Smooth muscle cell of the brain vasculature (primary cell): Measurements from ENCODE around the gene ZNF385D.

ENCODE experiments used
- DNase-seq: peaks from one replicate; pipeline ENCODE4 v3.0.0-alpha.2; 2012; ENCODE audit warnings: low read depth, low spot score

The ZNF385D gene

GRCh38 chr3:21601178-21601577 is 149.8 kb downstream of the ZNF385D start:
- DNase-seq = no peak

DNA sequence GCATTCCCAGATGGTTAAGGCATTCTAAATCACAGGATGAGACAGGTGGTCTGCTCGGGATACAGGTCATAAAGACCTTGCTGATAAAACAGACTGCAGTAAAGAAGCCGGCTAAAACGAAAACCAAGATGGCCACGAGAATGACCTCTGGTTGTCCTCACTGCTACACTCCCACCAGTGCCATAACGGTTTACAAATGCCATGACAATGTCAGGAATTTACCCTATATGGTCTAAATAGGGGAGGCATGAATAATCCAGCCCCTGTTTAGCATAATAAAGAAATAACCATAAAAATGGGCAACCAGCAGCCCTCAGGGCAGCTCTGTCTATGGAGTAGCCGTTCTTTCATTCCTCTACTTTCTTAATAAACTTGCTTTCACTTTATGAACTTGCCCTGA is 151.1 kb downstream of the ZNF385D start:
- no peak for DNase-seq

DNA sequence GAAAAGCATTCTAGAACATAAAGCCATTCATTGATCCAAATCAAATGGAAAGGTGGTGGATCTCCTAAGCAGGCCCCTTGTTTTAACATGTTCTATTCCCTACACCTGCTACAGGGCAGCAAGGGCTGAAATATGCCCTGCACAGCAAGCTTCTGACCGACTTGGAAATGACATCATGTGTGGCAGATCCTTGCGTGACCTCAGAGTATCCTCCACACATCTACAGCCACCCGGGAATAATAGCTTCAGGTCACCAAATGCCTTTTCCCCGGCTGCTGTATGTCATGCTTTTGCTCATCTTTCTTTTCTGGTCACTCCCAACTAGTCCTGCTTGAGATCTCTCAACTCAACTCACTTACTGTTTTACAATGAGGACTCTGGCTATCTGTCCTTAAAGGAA is 158.2 kb downstream of the ZNF385D start:
- no peak for DNase-seq

- DNase-seq = no peak
These were observed 163.1 kb downstream of the ZNF385D start for GRCh38 chr3:21587894-21588293.

DNA sequence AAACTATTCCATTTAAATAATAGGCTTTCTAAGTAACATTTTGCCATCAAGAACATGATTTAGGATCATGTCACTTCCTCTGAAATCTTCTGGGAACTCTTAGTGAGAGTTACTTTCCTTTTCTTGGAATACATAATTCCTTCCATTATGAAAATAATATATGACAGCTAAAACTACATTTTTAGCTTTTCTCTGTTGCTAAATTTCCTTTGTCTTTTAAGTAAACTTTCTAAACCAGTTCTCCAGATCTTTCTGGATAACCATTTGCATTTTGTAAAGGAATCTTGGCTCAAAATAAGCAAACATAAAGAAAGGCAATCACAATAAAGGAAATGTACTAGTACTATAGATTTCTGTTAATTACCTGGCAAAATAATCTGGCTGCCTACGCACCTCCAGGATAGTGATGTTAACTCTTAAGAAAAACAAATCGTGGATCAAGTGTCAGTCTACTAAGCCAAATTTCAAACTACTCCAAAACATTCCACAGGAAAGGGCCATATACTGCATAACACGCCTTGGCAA is 165.7 kb downstream of the ZNF385D start:
- DNase-seq = no peak

DNA sequence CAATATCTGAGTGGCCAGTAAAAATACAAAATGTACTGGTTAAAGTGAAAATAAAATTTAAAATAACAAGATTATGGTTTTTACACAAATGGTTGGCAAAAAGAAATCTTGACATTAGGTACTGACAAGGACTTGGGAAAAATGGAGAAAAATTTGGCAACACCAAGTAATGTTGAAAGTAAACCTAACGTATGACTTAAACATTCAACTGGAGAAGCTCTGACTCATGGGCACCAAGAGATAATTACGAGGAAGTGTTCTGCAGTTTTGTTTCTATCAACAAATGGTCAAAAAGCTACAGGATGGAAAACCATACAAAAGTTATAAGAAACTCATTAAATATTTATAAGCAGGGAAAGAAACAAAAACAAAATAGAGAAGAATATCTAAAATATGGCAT is 177.7 kb downstream of the ZNF385D start:
- no peak for DNase-seq

DNA sequence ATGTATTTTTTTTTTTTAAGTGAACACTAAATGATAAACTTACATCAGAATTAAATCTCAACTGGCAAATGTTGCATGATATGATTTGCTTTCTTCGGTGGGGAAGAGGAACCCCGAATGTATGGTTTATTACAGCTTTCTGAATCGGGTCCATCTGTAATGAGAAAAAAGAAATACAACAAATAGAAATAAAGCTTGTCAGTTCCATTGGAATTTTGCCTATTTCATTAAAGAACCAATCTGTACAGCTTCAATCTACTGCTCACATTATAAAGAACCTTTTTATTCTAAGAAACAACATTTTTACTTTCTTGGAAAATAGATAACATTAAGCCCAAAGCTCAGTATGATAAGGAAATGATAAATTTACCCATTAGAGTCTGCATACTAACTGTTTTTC is 186.5 kb downstream of the ZNF385D start:
- DNase-seq = no peak

DNA sequence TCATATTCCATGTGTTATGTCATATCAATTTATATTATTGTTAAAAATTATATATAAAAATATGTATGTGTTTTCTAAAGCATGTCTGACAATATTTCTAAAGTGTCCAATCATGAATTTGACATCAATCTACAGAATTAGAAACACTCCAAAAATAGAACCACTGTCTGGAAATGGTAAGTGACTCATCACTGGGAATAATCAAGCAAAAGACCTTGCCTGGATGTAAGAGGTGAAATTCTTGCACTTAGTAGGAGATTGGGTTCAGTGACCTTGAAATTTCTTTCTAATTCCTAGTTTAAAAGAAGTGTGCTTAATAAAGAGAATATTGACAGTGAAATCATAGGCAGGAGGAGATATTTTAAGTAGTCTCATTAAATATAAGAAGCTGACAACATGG is 188.8 kb downstream of the ZNF385D start:
- no peak for DNase-seq

DNA sequence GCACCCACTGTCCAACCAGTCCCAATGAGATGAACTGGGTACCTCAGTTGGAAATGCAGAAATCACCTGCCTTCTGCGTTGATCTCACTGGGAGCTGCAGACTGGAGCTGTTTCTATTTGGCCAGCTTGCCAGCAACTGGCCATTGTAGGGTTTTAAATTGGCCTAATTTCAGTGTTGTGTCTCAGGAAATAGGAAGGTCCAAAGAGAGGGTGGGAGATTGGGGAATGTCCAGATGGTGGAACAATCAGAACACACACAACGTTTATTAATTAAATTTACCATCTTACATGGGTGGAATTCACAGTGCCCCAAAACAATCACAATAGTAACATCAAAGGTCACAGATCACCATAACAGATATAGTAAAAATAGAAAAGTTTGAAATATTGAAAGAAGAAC is 189.5 kb downstream of the ZNF385D start:
- DNase-seq = no peak

GRCh38 chr3:21551019-21551418 is 200.0 kb downstream of the ZNF385D start:
- DNase-seq = no peak

DNA sequence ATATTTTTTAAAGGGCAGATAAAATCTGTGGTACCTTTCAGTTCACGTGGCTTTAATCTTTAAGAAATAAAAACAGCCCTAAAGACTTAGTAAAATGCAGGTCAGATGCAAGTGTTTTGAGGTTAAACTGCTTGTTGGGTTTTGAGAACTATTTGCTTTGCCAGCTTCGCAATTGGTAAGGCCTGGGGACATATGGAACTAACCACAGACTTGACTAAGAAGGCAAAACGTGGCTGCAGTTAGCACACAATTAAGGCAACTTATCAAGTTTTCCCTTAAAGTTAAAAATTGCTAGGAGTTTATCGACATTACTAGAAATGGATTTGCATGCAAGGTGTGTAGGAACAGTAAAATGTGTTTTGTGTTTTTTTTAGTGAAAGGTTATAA is 206.9 kb downstream of the ZNF385D start:
- DNase-seq = no peak

- no peak for DNase-seq
These were observed 207.5 kb downstream of the ZNF385D start for GRCh38 chr3:21543380-21544075.

GRCh38 chr3:21542656-21543379 is 208.2 kb downstream of the ZNF385D start:
- DNase-seq = no peak

- DNase-seq = no peak
These were observed 210.7 kb downstream of the ZNF385D start for GRCh38 chr3:21540265-21540664.

DNA sequence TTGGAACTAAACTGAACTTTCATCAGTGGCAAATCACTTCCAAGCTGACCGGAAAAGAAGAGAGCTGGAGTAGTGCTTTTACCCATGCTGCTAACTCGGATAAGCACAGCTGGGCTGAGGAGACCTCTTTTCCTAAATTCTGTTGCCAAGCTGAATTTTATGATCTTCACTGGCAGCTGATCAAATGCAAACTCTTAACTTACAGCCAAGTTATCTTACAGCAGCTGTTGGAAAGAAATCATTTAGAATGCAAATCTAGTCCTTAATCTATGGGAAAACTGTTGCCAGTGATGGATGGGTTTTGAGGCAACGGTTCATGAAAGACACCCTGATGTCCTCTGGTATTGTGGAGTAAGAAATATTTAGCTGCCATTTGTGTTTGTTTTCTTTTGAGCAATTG is 216.5 kb downstream of the ZNF385D start:
- no peak for DNase-seq

GRCh38 chr3:21533002-21533401 is 218.0 kb downstream of the ZNF385D start:
- no peak for DNase-seq

DNA sequence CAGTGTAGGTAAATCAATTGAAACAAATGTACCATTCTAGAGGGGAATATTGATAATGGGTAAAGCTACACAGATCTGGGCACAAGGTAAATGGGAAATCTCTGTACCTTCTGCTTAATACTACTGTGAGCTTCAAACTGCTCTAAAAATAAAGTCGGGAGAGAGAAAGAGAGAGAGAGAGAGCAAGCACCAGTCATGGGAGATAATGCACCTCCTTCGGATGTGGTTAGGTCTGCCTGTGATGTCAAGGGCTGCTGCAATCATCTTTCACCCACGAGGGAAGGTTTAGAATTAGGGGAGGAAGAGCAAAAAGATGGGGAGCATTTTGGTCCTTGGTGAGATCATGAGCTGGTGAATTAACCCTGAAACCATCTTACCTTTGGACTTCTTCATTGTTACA is 219.1 kb downstream of the ZNF385D start:
- no peak for DNase-seq

DNA sequence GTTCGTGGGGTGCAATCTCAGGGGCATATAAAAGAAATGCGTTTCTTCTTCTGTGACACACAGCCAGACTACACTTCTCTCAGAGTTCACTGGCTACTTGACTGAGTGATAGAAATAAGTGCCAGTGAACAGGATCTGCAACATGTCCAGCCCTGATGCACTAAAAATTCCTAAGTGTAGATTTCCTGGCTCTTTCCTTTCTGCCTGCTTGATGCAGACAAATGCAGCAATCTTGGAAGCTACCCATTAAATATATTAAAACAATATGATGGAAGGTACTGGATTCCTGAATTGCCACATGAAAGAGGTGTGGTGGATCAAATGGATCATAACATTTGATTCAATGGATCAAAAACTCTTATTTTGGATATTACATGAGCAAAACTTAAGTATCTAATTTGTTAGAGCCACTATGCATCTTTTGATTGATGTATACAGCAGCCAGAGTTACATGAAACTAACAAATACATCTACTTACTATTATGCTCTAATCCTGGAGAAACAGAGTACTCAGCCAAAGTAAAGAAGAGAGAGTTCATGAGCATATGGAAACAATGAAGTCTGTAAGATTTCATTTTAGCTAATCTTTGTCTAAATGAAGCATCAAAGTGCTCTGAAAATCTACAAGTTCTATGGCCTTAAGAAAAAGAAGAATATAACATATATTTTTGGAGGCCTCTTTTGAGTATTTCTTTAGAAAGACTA is 222.6 kb downstream of the ZNF385D start:
- DNase-seq = no peak

- DNase-seq = no peak
These were observed 224.5 kb downstream of the ZNF385D start for GRCh38 chr3:21526461-21526860.

- no peak for DNase-seq
These were observed 226.9 kb downstream of the ZNF385D start for GRCh38 chr3:21524133-21524532.

GRCh38 chr3:21520106-21520963 is 230.7 kb downstream of the ZNF385D start:
- DNase-seq = no peak

DNA sequence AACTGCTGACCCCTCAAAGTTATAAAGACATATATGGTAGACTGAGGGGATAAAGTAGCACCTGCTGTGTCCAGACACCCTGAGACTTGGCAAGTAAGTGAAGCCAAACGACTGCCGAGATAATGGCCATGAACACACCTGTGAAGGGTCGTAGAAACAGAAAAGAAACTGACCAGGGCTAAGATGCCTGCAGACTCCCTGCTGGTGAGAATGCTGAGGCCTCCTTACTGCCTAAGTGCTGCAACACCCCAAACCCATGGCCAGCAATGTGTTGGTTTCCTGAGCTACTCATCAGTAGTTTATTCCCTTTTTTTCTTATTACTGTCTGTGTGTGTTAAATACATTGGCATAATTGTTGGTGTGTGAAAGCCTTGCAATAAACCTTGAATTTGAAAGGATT is 233.8 kb downstream of the ZNF385D start:
- no peak for DNase-seq
